ENCODE data around the gene TXNL4A. TPM values are rescaled to one million over a fixed set of nuclear protein-coding genes. Genes with fewer than 3 reads are reported as not detected.
"Not testable (repeated sequence)": the region's sequence is repeated elsewhere in the genome, so short reads cannot be mapped to it uniquely, and the experiment has no call there.

TXNL4A gene
- total RNA-seq, 1 experiment from 2014 or later = 216 TPM

GRCh38 chr18:80022613-80023012 is 34.2 kb upstream of the TXNL4A start:
- Histone ChIP-seq H3K36me3 (ENCODE audit: insufficient read depth, low read length, poor library complexity, severe bottlenecking) (no peaks in the 10 kb centered on the region), H3K4me3 (ENCODE audit: low read depth, low read length, poor library complexity, severe bottlenecking) (no peak overlapping the region), H3K4me1 (ENCODE audit: insufficient read depth, low read length, poor library complexity, severe bottlenecking) (no peaks in the 10 kb centered on the region), H3K9me3 (ENCODE audit: low read depth, low read length, poor library complexity, severe bottlenecking) (peaks cover 62% of the 10 kb centered on the region), H3K27me3 (replicated peaks; ENCODE audit: insufficient read depth, low read depth, low read length, poor library complexity) (no peaks in the 10 kb centered on the region), H3K27ac (ENCODE audit: low read depth, low read length, poor library complexity, severe bottlenecking) (no peak overlapping the region)
- DNase-seq (ENCODE audit: low spot score) = peak; percentile 30
- no TSS peak for BruUV-seq (replicated peaks)
- ChIA-PET CTCF (no interaction called here), POLR2A (ENCODE audit: low non-redundant PET) (no interaction called here)
- TF ChIP-seq CTCF (conservative IDR thresholded peaks at IDR 0.05; ENCODE audit: low read depth, low read length) = no peak
- no peak for TF ChIP-seq EZH2 (IDR thresholded peaks at IDR 0.05; ENCODE audit: borderline replicate concordance, low read depth, low read length, poor library complexity, severe bottlenecking)
- intact Hi-C loops (cut with micrococcal nuclease; ENCODE audit: unreplicated experiment) = no loop called here

- TF ChIP-seq EZH2 (IDR thresholded peaks at IDR 0.05; ENCODE audit: borderline replicate concordance, low read depth, low read length, poor library complexity, severe bottlenecking) (no peak), CTCF (conservative IDR thresholded peaks at IDR 0.05; ENCODE audit: low read depth, low read length) (no peak)
- Histone ChIP-seq H3K27me3 (replicated peaks; ENCODE audit: insufficient read depth, low read depth, low read length, poor library complexity) (no peaks in the 10 kb centered on the region), H3K27ac (ENCODE audit: low read depth, low read length, poor library complexity, severe bottlenecking) (no peak overlapping the region), H3K36me3 (ENCODE audit: insufficient read depth, low read length, poor library complexity, severe bottlenecking) (no peaks in the 10 kb centered on the region), H3K4me1 (ENCODE audit: insufficient read depth, low read length, poor library complexity, severe bottlenecking) (no peaks in the 10 kb centered on the region), H3K4me3 (ENCODE audit: low read depth, low read length, poor library complexity, severe bottlenecking) (no peak overlapping the region), H3K9me3 (ENCODE audit: low read depth, low read length, poor library complexity, severe bottlenecking) (no peaks in the 10 kb centered on the region)
- BruUV-seq (replicated peaks) = no TSS peak
- intact Hi-C loops (cut with micrococcal nuclease; ENCODE audit: unreplicated experiment) = no loop called here
- DNase-seq (ENCODE audit: low spot score) = no peak
- ChIA-PET POLR2A (ENCODE audit: low non-redundant PET) (no interaction called here), CTCF (no interaction called here)
Measured at GRCh38 chr18:80012714-80013113, 24.4 kb upstream of the TXNL4A start.

GRCh38 chr18:80011496-80012137 is 23.3 kb upstream of the TXNL4A start:
- intact Hi-C loops (cut with micrococcal nuclease; ENCODE audit: unreplicated experiment); H3K9me3 ChIP-seq (ENCODE audit: low read depth, low read length, poor library complexity, severe bottlenecking); H3K27me3 ChIP-seq (replicated peaks; ENCODE audit: insufficient read depth, low read depth, low read length, poor library complexity); H3K4me1 ChIP-seq (ENCODE audit: insufficient read depth, low read length, poor library complexity, severe bottlenecking); DNase-seq (ENCODE audit: low spot score); H3K4me3 ChIP-seq (ENCODE audit: low read depth, low read length, poor library complexity, severe bottlenecking); CTCF ChIA-PET; BruUV-seq (replicated peaks); H3K36me3 ChIP-seq (ENCODE audit: insufficient read depth, low read length, poor library complexity, severe bottlenecking); POLR2A ChIA-PET (ENCODE audit: low non-redundant PET); H3K27ac ChIP-seq (ENCODE audit: low read depth, low read length, poor library complexity, severe bottlenecking): not testable (repeated sequence)

GRCh38 chr18:80010551-80010906 is 22.2 kb upstream of the TXNL4A start:
- Histone ChIP-seq H3K4me1 (ENCODE audit: insufficient read depth, low read length, poor library complexity, severe bottlenecking) (no peaks in the 10 kb centered on the region), H3K9me3 (ENCODE audit: low read depth, low read length, poor library complexity, severe bottlenecking) (no peaks in the 10 kb centered on the region), H3K27ac (ENCODE audit: low read depth, low read length, poor library complexity, severe bottlenecking) (no peak overlapping the region), H3K36me3 (ENCODE audit: insufficient read depth, low read length, poor library complexity, severe bottlenecking) (no peaks in the 10 kb centered on the region), H3K27me3 (replicated peaks; ENCODE audit: insufficient read depth, low read depth, low read length, poor library complexity) (no peaks in the 10 kb centered on the region), H3K4me3 (ENCODE audit: low read depth, low read length, poor library complexity, severe bottlenecking) (no peak overlapping the region)
- TF ChIP-seq EZH2 (IDR thresholded peaks at IDR 0.05; ENCODE audit: borderline replicate concordance, low read depth, low read length, poor library complexity, severe bottlenecking) (no peak), CTCF (conservative IDR thresholded peaks at IDR 0.05; ENCODE audit: low read depth, low read length) (no peak)
- no peak for DNase-seq (ENCODE audit: low spot score)
- BruUV-seq (replicated peaks) = no TSS peak
- ChIA-PET POLR2A (ENCODE audit: low non-redundant PET) (no interaction called here), CTCF (no interaction called here)
- intact Hi-C loops (cut with micrococcal nuclease; ENCODE audit: unreplicated experiment) = no loop called here

Data from A673 (cell line).